GM12878 (cell line): ENCODE results near the gene ALAS1. TPM values are rescaled to one million over a fixed set of nuclear protein-coding genes. Genes with fewer than 3 reads are reported as not detected.

Experiments
- ATAC-seq: fragments of 200-7000 bp; cut with Tn5 transposase; 3 replicates; pipeline ENCODE4 v1.9.1; 2020; ENCODE audit warnings: mild to moderate bottlenecking, moderate library complexity
- BruUV-seq: library from RNA; stranded (reverse); fragments of 400-500 nt; replicated peaks from 2 replicates; lab custom pipeline; 2021; lab: Mats Ljungman, UMichigan
- CTCF ChIA-PET: fragments of 300-600 bp; sonication (Branson Sonifier 250); formaldehyde crosslinking; extraction: SDS; loops from one replicate; lab custom pipeline; 2021; ENCODE audit warnings: inconsistent platforms; lab: Yijun Ruan, JAX
- POLR2A ChIA-PET: fragments of 350-600 bp; formaldehyde crosslinking; extraction: SDS; loops from one replicate; lab custom pipeline; 2021; ENCODE audit warnings: inconsistent platforms; lab: Charles Lee
- RAD21 ChIA-PET: fragments of 300-600 bp; sonication (Branson Sonifier 250); formaldehyde crosslinking; loops from one replicate; lab custom pipeline; 2023; ENCODE audit warnings: antibody characterized with exemption; ENCODE audit not compliant: unreplicated experiment; lab: Charles Lee
- SMC1A ChIA-PET: fragments of 300-600 bp; sonication (Branson Sonifier 250); formaldehyde crosslinking; loops from one replicate; lab custom pipeline; 2023; ENCODE audit not compliant: unreplicated experiment, uncharacterized antibody; lab: Charles Lee
- DNase-seq: peaks from one replicate; pipeline ENCODE4 v3.0.0-alpha.2; 2011; ENCODE audit warnings: low read depth, low spot score
- FAIRE-seq: peaks from 3 replicates; lab custom pipeline; 2011; peaks lifted over from hg19 to GRCh38; lab: Jason Lieb, UNC
- H2AFZ ChIP-seq: 2 replicates; pipeline ENCODE4 v1.6.0; 2011; ENCODE audit warnings: low read depth, low read length, control low read depth; ENCODE audit not compliant: control insufficient read depth
- H3K27ac ChIP-seq: 2 replicates; pipeline ENCODE4 v1.5.1; 2011; ENCODE audit warnings: control low read depth; ENCODE audit not compliant: control insufficient read depth, insufficient read depth
- H3K27me3 ChIP-seq, 2 experiments: replicated peaks in 1 of 2; 2 replicates each; pipeline versions ENCODE4 v1.6.0 to v1.6.1; 2011; ENCODE audit warnings: low read length in 1 of 2; ENCODE audit not compliant: control insufficient read depth in 2 of 2, insufficient read depth in 2 of 2
- H3K36me3 ChIP-seq, 2 experiments: 2 replicates each; pipeline ENCODE4 v1.5.1; 2011; ENCODE audit warnings: low read length in 1 of 2; ENCODE audit not compliant: control insufficient read depth in 2 of 2, insufficient read depth in 2 of 2
- H3K4me1 ChIP-seq: 2 replicates; pipeline ENCODE4 v1.6.1; 2011; ENCODE audit warnings: mild to moderate bottlenecking, low read length, moderate library complexity, mixed read lengths; ENCODE audit not compliant: control insufficient read depth, insufficient read depth
- H3K4me2 ChIP-seq: 2 replicates; pipeline ENCODE4 v1.6.0; 2011; ENCODE audit warnings: control low read depth; ENCODE audit not compliant: control insufficient read depth, insufficient read depth
- H3K4me3 ChIP-seq: fragments of 200-600 bp; sonication (generic); 2 replicates; pipeline ENCODE4 v1.5.1; 2016
- H3K79me2 ChIP-seq: 2 replicates; pipeline ENCODE4 v1.6.0; 2011; ENCODE audit warnings: low read length; ENCODE audit not compliant: control insufficient read depth, insufficient read depth
- H3K9ac ChIP-seq: 2 replicates; pipeline ENCODE4 v1.8.0; 2011; ENCODE audit warnings: low read length, control low read depth, mixed read lengths; ENCODE audit not compliant: control insufficient read depth, insufficient read depth
- H3K9me3 ChIP-seq: replicated peaks from 3 replicates; pipeline ENCODE4 v1.5.1; 2011; ENCODE audit warnings: mild to moderate bottlenecking, low read length; ENCODE audit not compliant: control insufficient read depth, insufficient read depth
- H4K20me1 ChIP-seq: 2 replicates; pipeline ENCODE4 v1.6.0; 2011; ENCODE audit not compliant: control insufficient read depth, insufficient read depth
- EED ChIP-seq: sonication (generic); IDR thresholded peaks from 2 replicates; pipeline ENCODE4 v1.6.1; 2016; ENCODE audit warnings: antibody characterized with exemption, low read depth
- ETV6 ChIP-seq, 2 experiments: fragments of 450-650 bp in 1 of 2; IDR thresholded peaks in 1 of 2; conservative IDR thresholded peaks in 1 of 2; 2 replicates each; pipeline ENCODE4 v1.6.1; 2014; ENCODE audit warnings: antibody characterized with exemption in 1 of 2, borderline replicate concordance in 1 of 2, low read depth in 1 of 2, mild to moderate bottlenecking in 1 of 2, moderate library complexity in 1 of 2
- JUNB ChIP-seq: IDR thresholded peaks from 2 replicates; pipeline ENCODE4 v1.6.1; 2016; ENCODE audit warnings: antibody characterized with exemption, mild to moderate bottlenecking
- SMAD5 ChIP-seq: IDR thresholded peaks from 2 replicates; pipeline ENCODE4 v1.6.1; 2016; ENCODE audit warnings: antibody characterized with exemption, low read depth
- SREBF2 ChIP-seq: IDR thresholded peaks from 2 replicates; pipeline ENCODE4 v1.6.1; 2012; ENCODE audit warnings: mild to moderate bottlenecking, low read length
- WGBS: methylation state at CpG from one replicate; pipeline ENCODE4 v1.1.6; 2016; ENCODE audit warnings: low lambda C conversion rate; ENCODE audit not compliant: insufficient replicate concordance, insufficient coverage; ENCODE audit errors: missing lambda C conversion rate; 5-methylcytosine and 5-hydroxymethylcytosine counted together
- in situ Hi-C: fragments of 300-500 bp; cut with MboI; formaldehyde crosslinking; loops from 9 replicates; pipeline ENCODE4 v1.14.3; 2018; ENCODE audit warnings: mixed read lengths
- intact Hi-C: fragments of 100-400 bp; cut with micrococcal nuclease; formaldehyde crosslinking; loops from one replicate; pipeline ENCODE4 v1.14.2; 2022; ENCODE audit not compliant: unreplicated experiment
- polyA plus RNA-seq, 11 experiments: library from polyadenylated mRNA; depleted of rRNA in 4 of 11; unstranded in 6 of 11; stranded (reverse) in 5 of 11; fragments of >200 nt; fragmentation: Nextera tagmentation in 4 of 11; fragmentation: Illumina TruSeq in 1 of 11; extraction: Ambion mirVana in 4 of 11; extraction: Trizol in 1 of 11; gene quantifications; 1 replicate in 1 of 11; 2 replicates in 10 of 11; pipeline versions ENCODE4 v1.2.1 to v1.2.3, GENCODE V29; 2011 to 2016; ENCODE audit warnings: inconsistent platforms in 2 of 11, missing spikeins in 2 of 11, low read depth in 1 of 11
- total RNA-seq, 4 experiments: library from RNA; depleted of rRNA in 3 of 4; stranded (reverse); fragments of >200 nt in 3 of 4; fragmentation: Illumina TruSeq in 1 of 4; extraction: Trizol in 1 of 4; gene quantifications; 2 replicates each; pipeline versions ENCODE4 v1.2.1 to v1.2.3, GENCODE V29; 2013 to 2021
- TF ChIP-seq, protein P1 (sequence below): fragments of 450-650 bp; IDR thresholded peaks from 2 replicates; pipeline ENCODE4 v1.6.1; 2016; ENCODE audit warnings: mild to moderate bottlenecking, moderate library complexity, borderline replicate concordance
- TF ChIP-seq, protein P2 (sequence below): IDR thresholded peaks from 2 replicates; pipeline ENCODE4 v1.6.1; 2011; ENCODE audit warnings: borderline replicate concordance, low read depth, mild to moderate bottlenecking, moderate library complexity, mixed read lengths, low read length; ENCODE audit not compliant: insufficient read depth; ENCODE audit errors: extremely low read length

Gene ALAS1
- total and polyA plus RNA-seq, 10 of the 15 experiments (the other 5 are each of a cell fraction or from before 2014, with no cell fraction given), result 69.9 to 115 (median 94.1) TPM

DNA sequence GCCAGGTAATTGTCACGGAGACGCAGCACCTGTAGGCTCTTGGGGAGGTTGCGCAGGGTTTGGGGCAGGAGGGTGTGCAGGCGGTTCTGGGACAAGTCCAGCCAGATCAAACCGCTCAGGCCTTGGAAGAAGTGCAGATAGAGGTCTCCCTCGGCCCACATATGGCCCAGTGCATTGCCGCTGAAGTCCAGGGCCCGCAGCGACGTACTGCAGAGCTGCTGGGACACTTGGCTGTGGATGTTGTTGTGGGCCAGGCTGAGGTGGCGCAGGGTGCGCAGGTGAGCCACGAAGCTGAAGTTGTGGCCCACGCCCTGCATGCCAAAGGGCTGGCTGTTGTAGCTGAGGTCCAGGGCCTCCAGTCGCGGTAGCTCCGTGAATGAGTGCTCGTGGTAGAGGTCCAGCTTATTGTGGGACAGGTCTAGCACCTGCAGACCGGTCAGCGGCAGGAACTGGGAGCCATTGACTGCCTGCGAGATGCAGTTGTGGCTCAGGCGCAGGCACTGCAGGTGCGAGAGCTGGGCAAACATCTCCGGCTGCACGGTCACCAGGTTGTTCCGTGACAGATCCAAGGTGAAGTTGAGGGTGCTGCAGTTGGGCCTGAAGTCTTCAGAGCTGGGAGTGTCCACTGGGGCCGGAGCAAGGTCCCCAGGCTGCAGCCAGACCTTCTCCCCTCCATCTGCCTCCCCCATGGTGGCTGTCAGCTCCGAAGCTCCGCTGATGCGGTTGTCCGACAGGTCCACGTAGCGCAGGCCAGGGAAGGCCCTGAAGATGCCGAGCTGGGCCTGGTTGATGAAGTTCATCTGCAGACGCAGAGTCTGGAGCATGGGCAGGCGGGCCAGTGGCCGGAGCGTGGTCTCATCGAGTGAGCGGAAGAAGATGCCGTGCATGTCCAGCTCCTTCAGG is 24.6 kb downstream of the ALAS1 start:
- Histone ChIP-seq H3K9me3 (no peaks in the 10 kb centered on the region), H3K4me2 (no peak overlapping the region), H3K27me3 (no peaks in the 10 kb centered on the region), H4K20me1 (no peaks in the 10 kb centered on the region), H3K4me3 (no peak overlapping the region), H3K79me2 (peaks cover 3% of the 10 kb centered on the region), H2AFZ (no peak overlapping the region), H3K4me1 (peaks cover 31% of the 10 kb centered on the region), H3K9ac (no peak overlapping the region), H3K36me3 (no peaks in the 10 kb centered on the region; a peak in 2 of 4 replicates), H3K27ac (no peak overlapping the region)
- intact Hi-C loops (loop anchor here (5.0 kb wide), 1 partner anchor 225 kb away; the partner anchor contains the start of gene SEMA3G), in situ Hi-C loops (no loop called here)
- FAIRE-seq, result no peak
- BruUV-seq, result no TSS peak
- POLR2A ChIA-PET, result interaction anchor here (1.6 kb wide), 1 partner anchor 31 kb away, joined by 5 read pairs; no protein-coding TSS in a partner anchor
- RAD21 ChIA-PET, result interaction anchor here (0.5 to 4.9 kb wide), 9 partner anchors 9 to 117 kb away, joined by 3 to 53 read pairs (median 4); partner anchors contain the start of genes GLYCTK, TWF2 and WDR82
- 91% methylated on average over 37 of the region's 41 CpGs for WGBS
- SMC1A ChIA-PET, result interaction anchor here (1.0 to 10.5 kb wide), 4 partner anchors 10 to 221 kb away, joined by 3 to 112 read pairs (median 16); no protein-coding TSS in a partner anchor
- no peak for TF ChIP-seq JUNB
- TF ChIP-seq, protein P1, sequence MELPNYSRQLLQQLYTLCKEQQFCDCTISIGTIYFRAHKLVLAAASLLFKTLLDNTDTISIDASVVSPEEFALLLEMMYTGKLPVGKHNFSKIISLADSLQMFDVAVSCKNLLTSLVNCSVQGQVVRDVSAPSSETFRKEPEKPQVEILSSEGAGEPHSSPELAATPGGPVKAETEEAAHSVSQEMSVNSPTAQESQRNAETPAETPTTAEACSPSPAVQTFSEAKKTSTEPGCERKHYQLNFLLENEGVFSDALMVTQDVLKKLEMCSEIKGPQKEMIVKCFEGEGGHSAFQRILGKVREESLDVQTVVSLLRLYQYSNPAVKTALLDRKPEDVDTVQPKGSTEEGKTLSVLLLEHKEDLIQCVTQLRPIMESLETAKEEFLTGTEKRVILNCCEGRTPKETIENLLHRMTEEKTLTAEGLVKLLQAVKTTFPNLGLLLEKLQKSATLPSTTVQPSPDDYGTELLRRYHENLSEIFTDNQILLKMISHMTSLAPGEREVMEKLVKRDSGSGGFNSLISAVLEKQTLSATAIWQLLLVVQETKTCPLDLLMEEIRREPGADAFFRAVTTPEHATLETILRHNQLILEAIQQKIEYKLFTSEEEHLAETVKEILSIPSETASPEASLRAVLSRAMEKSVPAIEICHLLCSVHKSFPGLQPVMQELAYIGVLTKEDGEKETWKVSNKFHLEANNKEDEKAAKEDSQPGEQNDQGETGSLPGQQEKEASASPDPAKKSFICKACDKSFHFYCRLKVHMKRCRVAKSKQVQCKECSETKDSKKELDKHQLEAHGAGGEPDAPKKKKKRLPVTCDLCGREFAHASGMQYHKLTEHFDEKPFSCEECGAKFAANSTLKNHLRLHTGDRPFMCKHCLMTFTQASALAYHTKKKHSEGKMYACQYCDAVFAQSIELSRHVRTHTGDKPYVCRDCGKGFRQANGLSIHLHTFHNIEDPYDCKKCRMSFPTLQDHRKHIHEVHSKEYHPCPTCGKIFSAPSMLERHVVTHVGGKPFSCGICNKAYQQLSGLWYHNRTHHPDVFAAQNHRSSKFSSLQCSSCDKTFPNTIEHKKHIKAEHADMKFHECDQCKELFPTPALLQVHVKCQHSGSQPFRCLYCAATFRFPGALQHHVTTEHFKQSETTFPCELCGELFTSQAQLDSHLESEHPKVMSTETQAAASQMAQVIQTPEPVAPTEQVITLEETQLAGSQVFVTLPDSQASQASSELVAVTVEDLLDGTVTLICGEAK, result no peak
- TF ChIP-seq ETV6 (conservative IDR thresholded peaks at IDR 0.05 in 1 of 2, IDR thresholded peaks at IDR 0.05 in 1 of 2; ENCODE audit: borderline replicate concordance in 1 of 2, low read depth in 1 of 2), result no peak
- TF ChIP-seq SMAD5, result no peak
- no peak for TF ChIP-seq EED
- TF ChIP-seq, protein P2, sequence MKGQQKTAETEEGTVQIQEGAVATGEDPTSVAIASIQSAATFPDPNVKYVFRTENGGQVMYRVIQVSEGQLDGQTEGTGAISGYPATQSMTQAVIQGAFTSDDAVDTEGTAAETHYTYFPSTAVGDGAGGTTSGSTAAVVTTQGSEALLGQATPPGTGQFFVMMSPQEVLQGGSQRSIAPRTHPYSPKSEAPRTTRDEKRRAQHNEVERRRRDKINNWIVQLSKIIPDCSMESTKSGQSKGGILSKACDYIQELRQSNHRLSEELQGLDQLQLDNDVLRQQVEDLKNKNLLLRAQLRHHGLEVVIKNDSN, result no peak
- no peak for TF ChIP-seq SREBF2
- no peak for ATAC-seq
- CTCF ChIA-PET, result interaction anchor here (0.6 to 8.5 kb wide), 13 partner anchors 8 to 226 kb away, joined by 3 to 129 read pairs (median 5); partner anchors contain the start of gene WDR82
- no peak for DNase-seq
